Measurements from ENCODE around the gene HOXA11.

GRCh38 chr7:27194686-27195379, 9.8 kb upstream of the HOXA11 start:
- no peak for TF ChIP-seq CTCF (IDR thresholded peaks at IDR 0.05 in 4 of 5, conservative IDR thresholded peaks at IDR 0.05 in 1 of 5)
- TF ChIP-seq POLR2A (IDR thresholded peaks at IDR 0.05): no peak

Measured in gastrocnemius medialis (tissue), 4 donors.